Measurements from ENCODE around the gene MFSD12. TPM values are rescaled to one million over a fixed set of nuclear protein-coding genes. Genes with fewer than 3 reads are reported as not detected.

MFSD12 gene
- total and polyA plus RNA-seq, 11 donors: 15.7 to 62.8 (median 23.4) TPM

DNA sequence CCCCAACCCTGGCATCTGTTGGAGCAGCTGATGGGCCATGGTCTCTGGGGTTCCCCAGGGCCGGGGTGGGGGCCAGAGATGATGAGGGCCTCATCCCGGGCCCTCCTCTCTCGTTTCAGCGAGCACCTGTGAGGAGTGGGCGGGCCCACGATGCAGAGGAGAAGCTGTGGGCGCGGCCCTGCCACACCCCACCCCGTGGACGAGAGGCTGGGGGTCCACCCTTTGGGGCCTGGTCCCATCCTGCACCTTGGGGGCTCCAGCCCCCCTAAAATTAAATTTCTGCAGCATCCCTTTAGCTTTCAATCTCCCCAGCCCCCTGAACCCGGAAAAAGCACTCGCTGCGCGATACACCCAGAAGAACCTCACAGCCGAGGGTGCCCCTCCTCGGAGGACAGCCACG lies 21.0 kb upstream of the MFSD12 start:
- Histone ChIP-seq H3K9me3 (no peaks in the 10 kb centered on the region), H3K27me3 (no peaks in the 10 kb centered on the region), H3K4me1 (peaks cover 0 to 26% (median 15%) of the 10 kb centered on the region in 12 donors), H3K36me3 (peaks cover 0 to 9% (median 0%) of the 10 kb centered on the region in 9 donors), H3K27ac (no peak overlapping the region), H3K4me3 (no peak overlapping the region)
- WGBS, 4 donors: 86 to 88% (median 87%) methylated on average over 11 to 17 of the region's 17 CpGs
- no peak for TF ChIP-seq POLR2A (IDR thresholded peaks at IDR 0.05)
- no peak for ATAC-seq
- intact Hi-C loops (cut with DNase I): no loop called here
- no peak for DNase-seq

DNA sequence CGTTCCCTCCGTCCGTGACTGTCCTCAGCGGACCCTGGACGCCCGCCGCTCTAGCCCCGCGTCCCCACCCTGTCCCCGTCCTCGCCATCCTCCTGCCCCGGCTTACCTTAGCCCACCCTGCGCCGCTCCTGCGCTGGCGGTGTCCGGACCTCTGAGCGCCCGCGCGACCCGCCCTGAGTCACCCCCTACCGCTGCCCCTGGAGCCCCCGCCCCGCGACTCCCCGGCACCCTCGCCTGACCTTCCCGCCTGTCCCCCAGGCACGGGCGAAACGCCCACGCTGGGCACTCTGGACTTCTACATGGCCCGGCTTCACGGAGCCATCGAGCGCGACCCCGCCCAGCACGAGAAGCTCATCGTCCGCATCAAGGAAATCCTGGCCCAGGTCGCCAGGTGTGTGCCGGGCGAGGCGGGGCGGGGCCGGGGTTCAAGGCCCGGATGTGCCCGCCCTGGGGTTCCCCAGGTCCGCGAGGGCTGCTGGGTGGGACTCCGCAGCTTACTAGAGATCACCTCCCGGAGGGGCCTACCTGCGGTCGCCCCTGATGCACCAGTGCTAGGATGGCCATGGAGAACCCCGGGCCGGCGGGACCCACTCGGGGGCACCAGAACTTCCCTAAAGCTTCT lies 20.4 kb upstream of the MFSD12 start:
- 87 to 90% (median 89%) methylated on average over 44 to 60 of the region's 60 CpGs for WGBS, 4 donors
- no peaks in the 10 kb centered on the region for H3K9me3 ChIP-seq
- no peak for ATAC-seq
- H3K36me3 ChIP-seq: peaks cover 0 to 9% (median 0%) of the 10 kb centered on the region in 9 donors
- intact Hi-C loops (cut with DNase I): no loop called here
- H3K4me3 ChIP-seq: no peak overlapping the region
- TF ChIP-seq, protein P1, sequence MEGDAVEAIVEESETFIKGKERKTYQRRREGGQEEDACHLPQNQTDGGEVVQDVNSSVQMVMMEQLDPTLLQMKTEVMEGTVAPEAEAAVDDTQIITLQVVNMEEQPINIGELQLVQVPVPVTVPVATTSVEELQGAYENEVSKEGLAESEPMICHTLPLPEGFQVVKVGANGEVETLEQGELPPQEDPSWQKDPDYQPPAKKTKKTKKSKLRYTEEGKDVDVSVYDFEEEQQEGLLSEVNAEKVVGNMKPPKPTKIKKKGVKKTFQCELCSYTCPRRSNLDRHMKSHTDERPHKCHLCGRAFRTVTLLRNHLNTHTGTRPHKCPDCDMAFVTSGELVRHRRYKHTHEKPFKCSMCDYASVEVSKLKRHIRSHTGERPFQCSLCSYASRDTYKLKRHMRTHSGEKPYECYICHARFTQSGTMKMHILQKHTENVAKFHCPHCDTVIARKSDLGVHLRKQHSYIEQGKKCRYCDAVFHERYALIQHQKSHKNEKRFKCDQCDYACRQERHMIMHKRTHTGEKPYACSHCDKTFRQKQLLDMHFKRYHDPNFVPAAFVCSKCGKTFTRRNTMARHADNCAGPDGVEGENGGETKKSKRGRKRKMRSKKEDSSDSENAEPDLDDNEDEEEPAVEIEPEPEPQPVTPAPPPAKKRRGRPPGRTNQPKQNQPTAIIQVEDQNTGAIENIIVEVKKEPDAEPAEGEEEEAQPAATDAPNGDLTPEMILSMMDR (IDR thresholded peaks at IDR 0.05): no peak
- TF ChIP-seq POLR2A (IDR thresholded peaks at IDR 0.05): no peak
- no peak for DNase-seq
- H3K27me3 ChIP-seq: no peaks in the 10 kb centered on the region
- peaks cover 0 to 30% (median 17%) of the 10 kb centered on the region in 12 donors for H3K4me1 ChIP-seq
- H3K27ac ChIP-seq: peak overlapping the region in 1 of 12 donors; percentile 77

DNA sequence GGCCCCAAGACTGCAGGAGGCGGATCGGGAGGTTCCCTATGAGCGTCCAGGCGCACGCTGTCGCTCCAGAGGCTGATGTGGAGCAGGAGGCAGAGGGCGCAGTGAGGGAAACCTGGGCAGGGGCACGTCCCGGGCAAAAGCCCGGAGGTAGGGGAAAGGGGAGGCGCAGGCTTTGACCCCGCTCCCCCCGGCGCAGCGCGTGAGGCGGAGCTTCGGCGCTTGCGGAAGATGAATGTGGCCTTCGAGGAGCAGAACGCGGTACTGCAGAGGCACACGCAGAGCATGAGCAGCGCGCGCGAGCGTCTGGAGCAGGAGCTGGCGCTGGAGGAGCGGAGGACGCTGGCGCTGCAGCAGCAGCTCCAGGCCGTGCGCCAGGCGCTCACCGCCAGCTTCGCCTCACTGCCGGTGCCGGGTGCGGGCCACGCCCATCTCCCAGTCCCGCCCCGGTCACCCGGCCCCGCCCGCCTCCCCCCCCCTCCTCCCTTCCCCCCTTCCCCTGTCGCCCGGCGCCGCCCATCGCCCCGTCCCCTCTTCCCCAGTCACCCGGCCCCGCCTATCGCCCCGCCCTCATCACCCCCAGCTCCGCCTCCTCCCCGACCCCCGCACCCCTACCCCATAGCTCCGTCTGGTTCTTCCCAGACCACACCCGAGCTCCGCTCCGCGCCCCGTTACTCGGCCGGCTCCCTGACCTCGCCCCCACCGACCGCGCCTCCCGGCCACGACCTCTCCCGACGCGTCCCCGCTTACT lies 19.5 kb upstream of the MFSD12 start:
- intact Hi-C loops (cut with DNase I): no loop called here
- H3K36me3 ChIP-seq: peaks cover 0 to 9% (median 0%) of the 10 kb centered on the region in 9 donors
- H3K27me3 ChIP-seq: no peaks in the 10 kb centered on the region
- H3K9me3 ChIP-seq: no peaks in the 10 kb centered on the region
- peaks cover 0 to 35% (median 21%) of the 10 kb centered on the region in 12 donors for H3K4me1 ChIP-seq
- TF ChIP-seq, protein P1 (IDR thresholded peaks at IDR 0.05): no peak
- TF ChIP-seq POLR2A (IDR thresholded peaks at IDR 0.05): no peak
- ATAC-seq (peak in 3 of 4 donors; percentile 9 to 18 (median 9)), DNase-seq (peak; percentile 54 to 82 (median 72))
- H3K27ac ChIP-seq: peak overlapping the region in 3 of 12 donors; percentile 29 to 77 (median 30)
- H3K4me3 ChIP-seq: peak overlapping the region in 9 of 12 donors; percentile 35 to 56 (median 43)
- WGBS, 4 donors: 37 to 61% (median 45%) methylated on average over 52 to 66 of the region's 78 CpGs

DNA sequence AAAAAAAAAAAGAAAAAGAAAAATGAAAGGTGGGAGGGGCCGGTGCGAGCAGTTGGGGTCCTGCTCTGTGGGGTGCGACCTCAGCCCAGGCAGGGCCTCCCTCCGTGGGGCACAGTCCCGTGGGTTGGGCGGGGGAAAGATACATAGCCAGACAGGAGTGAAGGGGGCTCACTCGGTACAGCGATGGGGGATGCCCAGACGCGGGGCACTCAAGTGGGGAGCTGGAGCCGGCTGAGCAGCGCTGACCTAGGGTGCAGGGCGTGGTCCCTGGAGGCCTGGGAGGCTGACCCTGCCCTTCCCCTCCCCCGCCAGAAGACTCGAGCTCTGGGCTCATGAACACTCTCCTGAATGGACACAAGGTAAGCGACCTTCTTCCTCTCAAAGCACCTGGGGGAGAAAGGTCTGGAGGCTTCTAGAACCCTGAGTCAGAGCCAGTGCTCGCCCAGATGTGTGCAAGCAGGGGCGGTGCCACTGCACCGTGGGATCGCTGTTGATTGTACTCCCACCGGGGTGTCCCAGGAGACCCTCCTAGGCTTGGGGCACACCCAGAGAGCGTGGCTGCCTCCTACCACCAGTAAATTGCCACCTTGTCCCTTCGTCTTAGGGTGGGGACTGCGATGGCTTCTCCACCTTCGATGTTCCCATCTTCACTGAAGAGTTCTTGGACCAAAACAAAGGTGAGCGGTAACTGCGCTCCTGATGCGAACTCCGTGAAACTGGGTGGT lies 18.7 kb upstream of the MFSD12 start:
- WGBS, 4 donors: 82 to 88% (median 85%) methylated on average over 27 to 29 of the region's 29 CpGs
- DNase-seq: no peak
- H3K4me1 ChIP-seq: peaks cover 0 to 37% (median 22%) of the 10 kb centered on the region in 12 donors

More for the DNA sequence above, 18.7 kb upstream of the MFSD12 start:
- Histone ChIP-seq H3K36me3 (peaks cover 0 to 9% (median 0%) of the 10 kb centered on the region in 9 donors), H3K4me3 (peak overlapping the region in 9 of 12 donors; percentile 35 to 56 (median 43)), H3K27ac (peak overlapping the region in 2 of 12 donors; percentile 30 to 77), H3K27me3 (no peaks in the 10 kb centered on the region), H3K9me3 (no peaks in the 10 kb centered on the region)
- no peak for TF ChIP-seq POLR2A (IDR thresholded peaks at IDR 0.05)
- TF ChIP-seq, protein P1 (IDR thresholded peaks at IDR 0.05): no peak
- ATAC-seq: no peak
- intact Hi-C loops (cut with DNase I): no loop called here

All from heart left ventricle (tissue), 16 donors.